ENCODE measurements around the gene MIDN. TPM values are rescaled to one million over a fixed set of nuclear protein-coding genes. Genes with fewer than 3 reads are reported as not detected.

The MIDN gene
- total RNA-seq (2022; extraction: Qiagen RNA extraction; ENCODE audit: low read depth), result 42.1 to 48.9 TPM (median 48.2 TPM) in 5 replicates

GRCh38 chr19:1248139-1248785, at the start of gene MIDN:
TSS of gene MIDN (plus strand) at chr19:1248583. CDS start at chr19:1250297, 1,714 bp downstream.

GRCh38 chr19:1205114-1206099, 43.0 kb upstream of the MIDN start, which contains the start of gene STK11:
TSS of gene STK11 (plus strand) at chr19:1205778. CDS start at chr19:1206914, 1,136 bp downstream.

GRCh38 chr19:1237754-1238368, 10.5 kb upstream of the MIDN start, which contains the start of gene CBARP:
TSS of gene CBARP (minus strand) at chr19:1238005. CDS start at chr19:1236100, 1,905 bp downstream.

GRCh38 chr19:1241417-1242095, 6.8 kb upstream of the MIDN start, which contains the start of gene ATP5F1D:
TSS of gene ATP5F1D (plus strand) at chr19:1241751. CDS start at chr19:1241851, 100 bp downstream.

GRCh38 chr19:1269065-1269477, 20.7 kb downstream of the MIDN start, which contains the start of gene CIRBP:
TSS of gene CIRBP (plus strand) at chr19:1269332. CDS start at chr19:1270934, 1,602 bp downstream.

GRCh38 chr19:1275260-1275975, 27.0 kb downstream of the MIDN start, which contains the start of gene FAM174C:
TSS of gene FAM174C (plus strand) at chr19:1275530. CDS start at chr19:1275550, 20 bp downstream.

GRCh38 chr19:1285737-1286360, 37.5 kb downstream of the MIDN start, which contains the start of gene EFNA2:
TSS of gene EFNA2 (plus strand) at chr19:1285873. CDS start at chr19:1286169, 296 bp downstream.

Other genes starting within 250 kb of the MIDN start
- 1.1 to 2.9 TPM (median 2.4 TPM) in 5 replicates for gene GRIN3B, start 248.2 kb upstream of the MIDN start, total RNA-seq (2022; extraction: Qiagen RNA extraction; ENCODE audit: low read depth)
- 72.8 to 115 TPM (median 101 TPM) in 5 replicates for gene TMEM259, start 227.5 kb upstream of the MIDN start, total RNA-seq (2022; extraction: Qiagen RNA extraction; ENCODE audit: low read depth)
- gene RNU6-2, start 227.1 kb upstream of the MIDN start, total RNA-seq (2022; extraction: Qiagen RNA extraction; ENCODE audit: low read depth), result not detected in 5 replicates
- gene CNN2, start 222.0 kb upstream of the MIDN start, total RNA-seq (2022; extraction: Qiagen RNA extraction; ENCODE audit: low read depth), result 48.4 to 58.7 TPM (median 53.6 TPM) in 5 replicates
- gene ABCA7, start 208.5 kb upstream of the MIDN start, total RNA-seq (2022; extraction: Qiagen RNA extraction; ENCODE audit: low read depth), result 4.6 to 9.3 TPM (median 8.6 TPM) in 5 replicates
- 1.1 to 2.0 TPM (median 1.9 TPM) in 5 replicates for gene ARHGAP45, start 181.4 kb upstream of the MIDN start, total RNA-seq (2022; extraction: Qiagen RNA extraction; ENCODE audit: low read depth)
- 197 to 246 TPM (median 217 TPM) in 5 replicates for gene POLR2E, start 153.2 kb upstream of the MIDN start, total RNA-seq (2022; extraction: Qiagen RNA extraction; ENCODE audit: low read depth)
- 425 to 478 TPM (median 449 TPM) in 5 replicates for gene GPX4, start 144.6 kb upstream of the MIDN start, total RNA-seq (2022; extraction: Qiagen RNA extraction; ENCODE audit: low read depth)
- 31.3 to 51.9 TPM (median 45.6 TPM) in 5 replicates for gene SBNO2, start 74.3 kb upstream of the MIDN start, total RNA-seq (2022; extraction: Qiagen RNA extraction; ENCODE audit: low read depth)
- gene STK11, start 42.8 kb upstream of the MIDN start, total RNA-seq (2022; extraction: Qiagen RNA extraction; ENCODE audit: low read depth), result 31.5 to 40.8 TPM (median 39.5 TPM) in 5 replicates
- 2.3 to 4.0 TPM (median 3.7 TPM) in 5 replicates for gene CBARP, start 10.6 kb upstream of the MIDN start, total RNA-seq (2022; extraction: Qiagen RNA extraction; ENCODE audit: low read depth)
- 82.4 to 163 TPM (median 149 TPM) in 5 replicates for gene ATP5F1D, start 6.8 kb upstream of the MIDN start, total RNA-seq (2022; extraction: Qiagen RNA extraction; ENCODE audit: low read depth)
- gene CIRBP, start 20.7 kb downstream of the MIDN start, total RNA-seq (2022; extraction: Qiagen RNA extraction; ENCODE audit: low read depth), result 89.0 to 226 TPM (median 98.8 TPM) in 5 replicates
- 50.5 to 96.1 TPM (median 82.6 TPM) in 5 replicates for gene FAM174C, start 26.9 kb downstream of the MIDN start, total RNA-seq (2022; extraction: Qiagen RNA extraction; ENCODE audit: low read depth)
- 1.1 to 2.1 TPM (median 1.4 TPM) in 5 replicates for gene EFNA2, start 37.3 kb downstream of the MIDN start, total RNA-seq (2022; extraction: Qiagen RNA extraction; ENCODE audit: low read depth)
- gene NDUFS7, start 135.3 kb downstream of the MIDN start, total RNA-seq (2022; extraction: Qiagen RNA extraction; ENCODE audit: low read depth), result 61.3 to 78.6 TPM (median 70.3 TPM) in 5 replicates
- gene GAMT, start 153.0 kb downstream of the MIDN start, total RNA-seq (2022; extraction: Qiagen RNA extraction; ENCODE audit: low read depth), result 25.1 to 40.6 TPM (median 35.1 TPM) in 5 replicates
- gene DAZAP1, start 159.0 kb downstream of the MIDN start, total RNA-seq (2022; extraction: Qiagen RNA extraction; ENCODE audit: low read depth), result 81.3 to 109 TPM (median 103 TPM) in 5 replicates
- gene RPS15, start 189.8 kb downstream of the MIDN start, total RNA-seq (2022; extraction: Qiagen RNA extraction; ENCODE audit: low read depth), result 1,625 to 1,906 TPM (median 1,687 TPM) in 5 replicates
- 0.91 to 2.5 TPM (median 2.0 TPM) in 5 replicates for gene APC2, start 201.5 kb downstream of the MIDN start, total RNA-seq (2022; extraction: Qiagen RNA extraction; ENCODE audit: low read depth)
- gene C19orf25, start 230.6 kb downstream of the MIDN start, total RNA-seq (2022; extraction: Qiagen RNA extraction; ENCODE audit: low read depth), result 10.9 to 20.9 TPM (median 20.3 TPM) in 5 replicates
- gene PCSK4, start 241.8 kb downstream of the MIDN start, total RNA-seq (2022; extraction: Qiagen RNA extraction; ENCODE audit: low read depth), result 0.64 to 1.2 TPM (median 0.89 TPM) in 5 replicates
- 3.7 to 5.9 TPM (median 4.9 TPM) in 5 replicates for gene REEP6, start 242.6 kb downstream of the MIDN start, total RNA-seq (2022; extraction: Qiagen RNA extraction; ENCODE audit: low read depth)

Measured in A549 treated with DMSO at 1 μM for 4 hours (cell line).